SU-DHL-6 (cell line): ENCODE results near the gene IL17REL.

Experiments used
- H2AFZ ChIP-seq: fragments of 200-600 bp; sonication (generic); 2 replicates; pipeline ENCODE4 v1.6.1; 2014; ENCODE audit warnings: low read depth, mild to moderate bottlenecking, moderate library complexity, mixed read lengths, antibody characterized with exemption, low read length; ENCODE audit not compliant: severe bottlenecking
- H3F3A ChIP-seq: fragments of 200-600 bp; shearing (Covaris generic); 2 replicates; pipeline ENCODE4 v1.6.0; 2016; ENCODE audit warnings: antibody characterized with exemption, mild to moderate bottlenecking; ENCODE audit not compliant: insufficient read depth
- H3K27ac ChIP-seq: fragments of 200-600 bp; sonication (generic); 2 replicates; pipeline ENCODE4 v1.5.1; 2016; ENCODE audit warnings: low read depth, mild to moderate bottlenecking, low read length, moderate library complexity, mixed read lengths
- H3K27me3 ChIP-seq: fragments of 200-600 bp; sonication (generic), shearing (Covaris generic); 2 replicates; pipeline ENCODE4 v1.6.0; 2014; ENCODE audit warnings: mild to moderate bottlenecking, low read length
- H3K36me3 ChIP-seq: fragments of 200-600 bp; sonication (generic); 2 replicates; pipeline ENCODE4 v1.6.1; 2014; ENCODE audit warnings: mild to moderate bottlenecking, low read length, mixed read lengths
- H3K4me2 ChIP-seq: fragments of 300-600, 200-600 bp; shearing (Covaris generic), sonication (generic); 2 replicates; pipeline ENCODE4 v1.6.0; 2014; ENCODE audit warnings: low read length, low read depth, mild to moderate bottlenecking; ENCODE audit not compliant: poor library complexity, severe bottlenecking
- H3K4me3 ChIP-seq: fragments of 200-600 bp; sonication (generic); 2 replicates; pipeline ENCODE4 v1.5.1; 2014; ENCODE audit warnings: antibody characterized with exemption, low read length, mild to moderate bottlenecking, mixed read lengths; ENCODE audit not compliant: insufficient read depth, poor library complexity, severe bottlenecking
- H3K79me2 ChIP-seq: fragments of 200-600 bp; sonication (generic); 2 replicates; pipeline ENCODE4 v1.6.1; 2014; ENCODE audit warnings: mild to moderate bottlenecking, low read length, moderate library complexity; ENCODE audit not compliant: insufficient read depth
- H3K9ac ChIP-seq: fragments of 200-600 bp; sonication (generic); 2 replicates; pipeline ENCODE4 v1.7.0; 2014; ENCODE audit warnings: mild to moderate bottlenecking, low read length
- H3K9me2 ChIP-seq: fragments of 200-600 bp; sonication (generic); replicated peaks from 2 replicates; pipeline ENCODE4 v1.6.1; 2014; ENCODE audit warnings: low read length; ENCODE audit not compliant: insufficient read depth
- H3K9me3 ChIP-seq: fragments of 200-600 bp; sonication (generic); 2 replicates; pipeline ENCODE4 v1.6.1; 2014; ENCODE audit warnings: low read length, mixed read lengths; ENCODE audit not compliant: insufficient read depth
- H4K20me1 ChIP-seq: fragments of 200-600 bp; sonication (generic); 2 replicates; pipeline ENCODE4 v1.6.1; 2014; ENCODE audit warnings: low read depth, mild to moderate bottlenecking, antibody characterized with exemption, low read length, moderate library complexity, mixed read lengths
- CTCF ChIP-seq: fragments of 200-600 bp; sonication (generic); IDR thresholded peaks from one replicate; pipeline ENCODE4 v1.5.1; 2017; ENCODE audit warnings: antibody characterized with exemption, mild to moderate bottlenecking, low read length, moderate library complexity; ENCODE audit not compliant: insufficient read depth, poor library complexity, severe bottlenecking
- EZH2phosphoT487 ChIP-seq: fragments of 200-600 bp; sonication (generic), shearing (Covaris generic); conservative IDR thresholded peaks from 2 replicates; pipeline ENCODE4 v1.6.1; 2018; ENCODE audit warnings: mild to moderate bottlenecking, antibody characterized with exemption, low read length, moderate library complexity, mixed read lengths

IL17REL gene

GRCh38 chr22:50002791-50003190 is 9.8 kb downstream of the IL17REL start:
- Histone ChIP-seq H3K79me2 (no peaks in the 10 kb centered on the region), H2AFZ (no peak overlapping the region), H3K9me3 (no peaks in the 10 kb centered on the region), H3K36me3 (no peaks in the 10 kb centered on the region), H4K20me1 (no peaks in the 10 kb centered on the region), H3K27ac (no peak overlapping the region), H3K9me2 (no peaks in the 10 kb centered on the region), H3F3A (no peaks in the 10 kb centered on the region), H3K27me3 (no peaks in the 10 kb centered on the region), H3K4me3 (no peak overlapping the region), H3K4me2 (no peak overlapping the region), H3K9ac (no peak overlapping the region)
- TF ChIP-seq EZH2phosphoT487 (no peak), CTCF (no peak)

- Histone ChIP-seq H3K79me2 (no peaks in the 10 kb centered on the region), H3K4me2 (no peak overlapping the region), H3K27ac (no peak overlapping the region), H3K9me2 (no peaks in the 10 kb centered on the region), H3K27me3 (no peaks in the 10 kb centered on the region), H2AFZ (no peak overlapping the region), H4K20me1 (no peaks in the 10 kb centered on the region), H3K4me3 (no peak overlapping the region), H3K9ac (no peak overlapping the region), H3K36me3 (no peaks in the 10 kb centered on the region), H3K9me3 (no peaks in the 10 kb centered on the region), H3F3A (no peaks in the 10 kb centered on the region)
- no peak for TF ChIP-seq EZH2phosphoT487
- no peak for TF ChIP-seq CTCF
Measured at GRCh38 chr22:50001388-50002231, 11.0 kb downstream of the IL17REL start.

GRCh38 chr22:50000587-50001387 is 11.8 kb downstream of the IL17REL start:
- Histone ChIP-seq H3K27ac (no peak overlapping the region), H3K9ac (no peak overlapping the region), H3K9me2 (no peaks in the 10 kb centered on the region), H3K27me3 (no peaks in the 10 kb centered on the region), H3K36me3 (no peaks in the 10 kb centered on the region), H3K4me3 (no peak overlapping the region), H3F3A (no peaks in the 10 kb centered on the region), H3K9me3 (no peaks in the 10 kb centered on the region), H3K79me2 (no peaks in the 10 kb centered on the region), H4K20me1 (no peaks in the 10 kb centered on the region), H3K4me2 (no peak overlapping the region), H2AFZ (no peak overlapping the region)
- TF ChIP-seq CTCF: no peak
- TF ChIP-seq EZH2phosphoT487: no peak
